Fibroblast of pulmonary artery (primary cell): ENCODE data around the gene PTPN14.

Experiments
- DNase-seq: peaks from one replicate; pipeline ENCODE4 v3.0.0-alpha.2; 2010; ENCODE audit warnings: low read depth
- H3K4me3 ChIP-seq: replicated peaks from 2 replicates; pipeline ENCODE4 v1.5.1; 2011; ENCODE audit warnings: low read depth, mild to moderate bottlenecking, control low read depth, low read length, moderate library complexity
- CTCF ChIP-seq: IDR thresholded peaks from 2 replicates; pipeline ENCODE4 v1.5.1; 2011; ENCODE audit warnings: mild to moderate bottlenecking, control low read depth, low read length, inconsistent platforms; ENCODE audit errors: missing control alignments

The PTPN14 gene

GRCh38 chr1:214310777-214311690, 240.4 kb downstream of the PTPN14 start:
- TF ChIP-seq CTCF, result no peak
- no peak overlapping the region for H3K4me3 ChIP-seq
- DNase-seq, result no peak

GRCh38 chr1:214310010-214310409, 241.4 kb downstream of the PTPN14 start:
- TF ChIP-seq CTCF, result no peak
- H3K4me3 ChIP-seq, result no peak overlapping the region
- DNase-seq, result peak; percentile 32

GRCh38 chr1:214306269-214306668, 245.1 kb downstream of the PTPN14 start:
- DNase-seq, result no peak
- no peak for TF ChIP-seq CTCF
- no peak overlapping the region for H3K4me3 ChIP-seq

GRCh38 chr1:214305164-214305751, 246.1 kb downstream of the PTPN14 start:
- DNase-seq, result no peak
- TF ChIP-seq CTCF, result no peak
- no peak overlapping the region for H3K4me3 ChIP-seq

- peak; percentile 29 for DNase-seq
- TF ChIP-seq CTCF, result no peak
- peak overlapping the region; percentile 23 for H3K4me3 ChIP-seq
These were observed 248.1 kb downstream of the PTPN14 start for GRCh38 chr1:214303141-214303930.

- TF ChIP-seq CTCF, result no peak
- H3K4me3 ChIP-seq, result no peak overlapping the region
- no peak for DNase-seq
These were observed 249.9 kb downstream of the PTPN14 start for GRCh38 chr1:214301526-214301925.
